GM12875 (cell line): ENCODE measurements around the gene CNTN1.

Experiments used
- H3K4me3 ChIP-seq: one replicate; pipeline ENCODE4 v1.5.1; 2011; ENCODE audit warnings: low read depth, low read length, control low read depth
- CTCF ChIP-seq: IDR thresholded peaks from 2 replicates; pipeline ENCODE4 v1.5.1; 2011; ENCODE audit warnings: low read depth, mild to moderate bottlenecking, control low read depth, inconsistent platforms, low read length, moderate library complexity, borderline replicate concordance; ENCODE audit not compliant: insufficient read depth

Gene CNTN1

GRCh38 chr12:40971911-40972310 lies 279.7 kb downstream of the CNTN1 start:
- TF ChIP-seq CTCF, result no peak

DNA sequence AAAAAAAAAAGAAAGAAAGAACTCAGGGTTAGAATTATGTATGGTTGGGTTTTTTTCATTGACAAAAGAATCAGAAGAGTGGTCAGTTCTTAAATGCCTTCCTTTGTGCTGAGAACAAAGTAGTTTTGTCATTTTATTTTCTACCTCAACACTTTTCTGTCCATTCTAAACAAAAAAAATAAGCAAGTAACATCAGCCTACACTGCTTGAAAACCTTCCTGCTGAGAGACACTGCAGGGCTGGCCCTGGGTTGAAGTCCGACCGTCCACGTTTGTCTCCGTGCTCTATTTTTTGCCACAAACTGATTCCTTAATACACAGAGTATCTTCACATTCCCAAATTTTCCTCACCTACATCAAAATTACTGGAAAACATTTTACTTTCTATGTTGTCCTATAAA lies 284.3 kb downstream of the CNTN1 start:
- no peak for TF ChIP-seq CTCF

More at GRCh38 chr12:40971911-40972310, 279.7 kb downstream of the CNTN1 start:
- no peak overlapping the region for H3K4me3 ChIP-seq

DNA sequence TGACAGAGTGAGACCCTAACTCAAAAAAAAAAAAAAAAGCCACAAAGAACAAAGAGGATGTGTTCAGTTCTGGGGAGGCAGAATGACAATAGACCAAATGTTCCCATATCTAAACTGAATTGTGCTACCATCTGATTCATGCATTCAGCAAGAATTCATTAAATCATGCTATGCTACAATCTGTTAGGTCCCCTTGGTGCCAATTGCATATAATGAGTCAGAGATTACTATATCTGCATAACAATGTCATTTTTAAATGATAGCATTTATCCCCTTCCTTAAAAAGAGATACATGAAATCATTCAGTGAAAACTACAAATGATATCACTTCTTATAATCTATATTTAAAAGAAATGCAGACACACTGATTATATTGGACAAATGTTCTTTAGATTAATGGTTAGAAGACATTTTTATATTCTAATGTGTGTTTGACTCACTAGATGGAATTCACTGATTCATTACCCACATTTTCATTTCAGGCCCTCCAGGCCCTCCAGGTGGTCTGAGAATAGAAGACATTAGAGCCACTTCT lies 288.3 kb downstream of the CNTN1 start:
- no peak for TF ChIP-seq CTCF
- H3K4me3 ChIP-seq, result no peak overlapping the region

More for the DNA sequence above, 284.3 kb downstream of the CNTN1 start:
- H3K4me3 ChIP-seq, result no peak overlapping the region

DNA sequence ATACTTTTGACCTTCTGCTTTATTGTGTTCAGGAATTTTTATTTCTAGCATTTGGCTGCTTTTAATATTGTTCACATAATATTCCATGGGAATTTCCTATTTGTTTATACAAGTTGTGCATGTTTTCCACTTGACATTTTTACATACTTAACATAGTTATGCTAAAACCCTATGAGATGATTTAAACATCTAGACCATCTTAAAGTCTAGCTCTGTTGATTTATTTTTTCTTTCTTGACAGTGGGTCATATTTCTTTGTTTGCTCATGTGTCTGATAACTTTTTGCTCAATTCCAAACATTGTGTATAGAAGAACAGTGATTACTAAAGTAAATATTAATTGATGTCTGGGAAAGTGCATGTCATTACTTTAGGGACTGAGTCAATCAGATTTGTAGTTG lies 293.8 kb downstream of the CNTN1 start:
- TF ChIP-seq CTCF, result no peak
- H3K4me3 ChIP-seq, result no peak overlapping the region

DNA sequence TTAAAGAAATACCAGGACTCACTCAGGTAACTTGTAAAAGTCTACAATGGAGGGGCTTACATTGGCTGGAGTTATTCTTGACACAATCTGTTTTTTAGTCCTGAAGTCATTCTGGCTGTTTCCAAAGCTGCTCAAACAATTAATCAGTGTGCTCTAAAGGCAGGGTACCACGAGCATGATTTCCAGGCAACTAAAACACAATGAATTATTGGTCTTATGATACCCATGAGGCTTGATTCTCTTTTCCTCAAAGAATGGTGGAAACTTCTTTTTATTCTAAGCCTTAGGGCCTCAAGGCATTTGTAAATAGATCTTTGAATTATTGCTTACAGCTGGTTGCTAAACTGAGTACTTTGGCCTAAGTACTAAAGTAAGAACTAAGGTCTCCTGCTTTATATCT lies 296.1 kb downstream of the CNTN1 start:
- TF ChIP-seq CTCF, result no peak
- no peak overlapping the region for H3K4me3 ChIP-seq

- TF ChIP-seq CTCF, result no peak
- H3K4me3 ChIP-seq, result no peak overlapping the region
Observed at GRCh38 chr12:40988824-40989223, 296.6 kb downstream of the CNTN1 start.

GRCh38 chr12:40989785-40990184 lies 297.5 kb downstream of the CNTN1 start:
- H3K4me3 ChIP-seq, result no peak overlapping the region
- TF ChIP-seq CTCF, result no peak
